ENCODE results near the gene JDP2.

GRCh38 chr14:75457648-75458165 lies 29.9 kb downstream of the JDP2 start:
- TF ChIP-seq CTCF (IDR thresholded peaks at IDR 0.05), result no peak
- TF ChIP-seq POLR2A (IDR thresholded peaks at IDR 0.05), result no peak
